K562 (cell line): ENCODE measurements around the gene GLI3. TPM values are rescaled to one million over a fixed set of nuclear protein-coding genes. Genes with fewer than 3 reads are reported as not detected.

Source experiments
- ATAC-seq: fragments of 200-7000 bp; cut with Tn5 transposase; 3 replicates; pipeline ENCODE4 v1.9.1; 2020; ENCODE audit warnings: moderate library complexity
- BruUV-seq: library from RNA; stranded (reverse); fragments of 400-500 nt; replicated peaks from 2 replicates; lab custom pipeline; 2021; lab: Mats Ljungman, UMichigan
- CTCF ChIA-PET: fragments of 300-600 bp; formaldehyde crosslinking; extraction: SDS; loops from one replicate; lab custom pipeline; 2021; ENCODE audit warnings: low intra/inter-chr PET ratio; lab: Yijun Ruan, JAX
- POLR2A ChIA-PET: fragments of 300-600, 350-650 bp; sonication (Branson Sonifier 250); formaldehyde crosslinking; extraction: SDS; loops from one replicate; lab custom pipeline; 2021; ENCODE audit warnings: antibody characterized with exemption, inconsistent platforms; lab: Yijun Ruan, JAX
- DNase-seq, 4 experiments: peaks; one replicate each; pipeline versions ENCODE4 v3.0.0 to v3.0.0-alpha.2; 2011 to 2018; ENCODE audit warnings: low spot score in 3 of 4, mixed read lengths in 3 of 4; ENCODE audit errors: extremely low read depth in 1 of 4
- FAIRE-seq: peaks from 2 replicates; lab custom pipeline; 2011; peaks lifted over from hg19 to GRCh38; lab: Jason Lieb, UNC
- H2AFZ ChIP-seq: 2 replicates; pipeline ENCODE4 v1.6.0; 2011; ENCODE audit warnings: low read depth, low read length, control low read depth, inconsistent platforms
- H3K27ac ChIP-seq: fragments of 200-600 bp; 3 replicates; pipeline ENCODE4 v1.8.0; 2011; ENCODE audit warnings: low read depth, mild to moderate bottlenecking, control low read depth, inconsistent platforms, low read length, moderate library complexity, mixed read lengths; ENCODE audit errors: extremely low read depth
- H3K27me3 ChIP-seq, 2 experiments: fragments of 300-600 bp in 1 of 2; 2 replicates in 1 of 2; 3 replicates in 1 of 2; pipeline versions ENCODE4 v1.6.0 to v1.8.0; 2011; ENCODE audit warnings: inconsistent platforms in 2 of 2, low read length in 2 of 2, mild to moderate bottlenecking in 1 of 2, mixed read lengths in 1 of 2, moderate library complexity in 1 of 2; ENCODE audit not compliant: control insufficient read depth in 2 of 2, insufficient read depth in 2 of 2
- H3K36me3 ChIP-seq: fragments of 300-600 bp; 3 replicates; pipeline ENCODE4 v1.8.0; 2011; ENCODE audit warnings: mild to moderate bottlenecking, low read length, inconsistent platforms; ENCODE audit not compliant: control insufficient read depth, insufficient read depth
- H3K4me1 ChIP-seq, 2 experiments: fragments of 200-600 bp in 1 of 2; replicated peaks in 1 of 2; 2 replicates in 1 of 2; 3 replicates in 1 of 2; pipeline versions ENCODE4 v1.5.1 to v1.8.0; 2011; ENCODE audit warnings: inconsistent platforms in 2 of 2, low read length in 2 of 2, mild to moderate bottlenecking in 1 of 2, mixed read lengths in 1 of 2, moderate library complexity in 1 of 2; ENCODE audit not compliant: control insufficient read depth in 2 of 2, insufficient read depth in 2 of 2
- H3K4me2 ChIP-seq: 2 replicates; pipeline ENCODE4 v1.6.1; 2011; ENCODE audit warnings: low read length, control low read depth, inconsistent platforms, mixed read lengths; ENCODE audit not compliant: insufficient read depth
- H3K4me3 ChIP-seq: fragments of 200-600 bp; sonication (generic), shearing (Covaris generic); 2 replicates; pipeline ENCODE4 v1.5.1; 2016; ENCODE audit warnings: control low read depth, inconsistent platforms
- H3K79me2 ChIP-seq: fragments of 200-600 bp; 3 replicates; pipeline ENCODE4 v1.8.0; 2011; ENCODE audit warnings: low read length, inconsistent platforms; ENCODE audit not compliant: control insufficient read depth, insufficient read depth
- H3K9ac ChIP-seq, 2 experiments: 2 replicates each; pipeline versions ENCODE4 v1.6.0 to v1.6.1; 2011; ENCODE audit warnings: low read depth in 2 of 2, low read length in 2 of 2, control low read depth in 1 of 2, inconsistent platforms in 1 of 2, mild to moderate bottlenecking in 1 of 2, mixed read lengths in 1 of 2; ENCODE audit not compliant: insufficient read depth in 1 of 2
- H3K9me1 ChIP-seq: one replicate; pipeline ENCODE4 v1.6.0; 2011; ENCODE audit warnings: inconsistent platforms, mild to moderate bottlenecking, low read length, moderate library complexity; ENCODE audit not compliant: control insufficient read depth, insufficient read depth
- H3K9me3 ChIP-seq: replicated peaks from 2 replicates; pipeline ENCODE4 v1.5.1; 2011; ENCODE audit warnings: low read depth, low read length, inconsistent platforms; ENCODE audit not compliant: control insufficient read depth, insufficient read depth
- H4K20me1 ChIP-seq: replicated peaks from 2 replicates; pipeline ENCODE4 v1.6.1; 2011; ENCODE audit warnings: low read length, inconsistent platforms, mixed read lengths; ENCODE audit not compliant: control insufficient read depth, insufficient read depth
- ASH1L ChIP-seq: fragments of 450-650 bp; IDR thresholded peaks from 2 replicates; pipeline ENCODE4 v1.6.1; 2018; ENCODE audit warnings: borderline replicate concordance, mild to moderate bottlenecking, low read depth; ENCODE audit not compliant: partially characterized antibody
- FOSL1 ChIP-seq: fragments of 200-800 bp; sonication (Bioruptor generic); conservative IDR thresholded peaks from 2 replicates; pipeline ENCODE4 v1.6.1; 2016; ENCODE audit warnings: missing genetic modification characterization, missing compliant biosample characterization
- HMG20B ChIP-seq: fragments of 250-450 bp; sonication (Bioruptor Pico); IDR thresholded peaks from 2 replicates; pipeline ENCODE4 v1.5.0; 2021; ENCODE audit warnings: mild to moderate bottlenecking
- SP2 ChIP-seq: IDR thresholded peaks from 2 replicates; pipeline ENCODE4 v1.6.1; 2011; ENCODE audit warnings: mild to moderate bottlenecking, low read depth, low read length, moderate library complexity; ENCODE audit not compliant: poor library complexity, severe bottlenecking; ENCODE audit errors: extremely low read depth
- SRSF1 ChIP-seq: fragments of 200-400 bp; formaldehyde crosslinking; IDR thresholded peaks from 2 replicates; pipeline ENCODE4 v1.6.1; 2017; ENCODE audit warnings: mild to moderate bottlenecking, low read depth, low read length, moderate library complexity
- ZMIZ1 ChIP-seq, 2 experiments: fragments of 150-350 bp in 1 of 2; IDR thresholded peaks; 2 replicates each; pipeline ENCODE4 v1.6.1; 2012 to 2016; ENCODE audit warnings: low read depth in 2 of 2, low read length in 2 of 2, mild to moderate bottlenecking in 1 of 2, moderate library complexity in 1 of 2
- ZNF436 ChIP-seq: fragments of 250-450, 450-650 bp; sonication (Bioruptor Pico); formaldehyde crosslinking; IDR thresholded peaks from 2 replicates; pipeline ENCODE4 v1.7.0; 2020; ENCODE audit warnings: mild to moderate bottlenecking
- in situ Hi-C: fragments of 300-500 bp; cut with MboI; formaldehyde crosslinking; loops from 4 replicates; pipeline ENCODE4 v1.15.0; 2018; ENCODE audit warnings: inconsistent platforms, mixed read lengths
- intact Hi-C: fragments of 100-400 bp; cut with micrococcal nuclease; formaldehyde crosslinking; loops from 2 replicates; pipeline ENCODE4 v1.14.2; 2022
- polyA plus RNA-seq, 8 experiments: library from polyadenylated mRNA; depleted of rRNA in 4 of 8; stranded (reverse) in 5 of 8; unstranded in 3 of 8; fragments of >200 nt; fragmentation: Nextera tagmentation in 2 of 8; fragmentation: Illumina TruSeq in 1 of 8; extraction: Ambion mirVana in 2 of 8; extraction: Trizol in 1 of 8; gene quantifications; 2 replicates each; pipeline versions ENCODE4 v1.2.1 to v1.2.3, GENCODE V29; 2011 to 2014; ENCODE audit warnings: inconsistent platforms in 1 of 8, missing spikeins in 1 of 8
- total RNA-seq, 7 experiments: library from RNA; depleted of rRNA in 6 of 7; stranded (reverse); fragments of >200 nt in 6 of 7; fragmentation: Illumina TruSeq in 2 of 7; extraction: Trizol in 2 of 7; gene quantifications; 2 replicates each; pipeline versions ENCODE4 v1.2.1 to v1.2.3, GENCODE V29; 2011 to 2021; ENCODE audit warnings: low replicate concordance in 1 of 7

The GLI3 gene
- total and polyA plus RNA-seq, 9 of the 15 experiments (the other 6 are each of a cell fraction or from before 2014, with no cell fraction given), result 0.01 to 0.18 (median 0.07) TPM; not detected in 6

DNA sequence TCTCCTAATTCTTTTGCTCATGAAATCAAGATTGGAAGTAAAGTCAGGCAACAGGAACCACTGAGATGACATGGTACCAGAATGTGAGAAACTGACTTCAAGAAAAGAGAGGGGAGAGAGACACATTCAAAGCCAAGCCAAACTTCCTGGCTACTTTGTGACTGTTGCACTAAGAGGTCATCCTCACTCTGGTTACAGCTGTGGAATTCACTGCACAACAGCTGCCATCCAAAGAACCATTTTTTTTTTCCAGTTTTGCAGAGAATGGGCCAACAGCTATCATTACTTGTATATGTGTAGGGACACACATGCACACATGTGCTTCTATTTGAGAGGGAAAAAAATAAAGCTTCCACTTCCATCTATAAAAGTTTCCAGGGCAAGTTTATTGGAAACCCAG lies 203.5 kb downstream of the GLI3 start:
- H3K9ac ChIP-seq, result no peak overlapping the region
- peaks cover 3 to 8% of the 10 kb centered on the region in 2 experiments; a peak in 2 of 5 replicates for H3K27me3 ChIP-seq
- TF ChIP-seq FOSL1 (tag), result no peak
- no peak for TF ChIP-seq ZNF436
- TF ChIP-seq ZMIZ1 (IDR thresholded peaks at IDR 0.05; ENCODE audit: low read depth in 2 of 2, low read length in 2 of 2), result no peak
- no peak for TF ChIP-seq HMG20B
- no peak for TF ChIP-seq ASH1L
- TF ChIP-seq SP2, result no peak
- no peak for TF ChIP-seq SRSF1
- FAIRE-seq (peak; percentile 49), ATAC-seq (no peak), DNase-seq (no peak)
- H3K36me3 ChIP-seq, result no peaks in the 10 kb centered on the region
- CTCF ChIA-PET, result no interaction called here
- intact Hi-C loops, result no loop called here
- no peaks in the 10 kb centered on the region for H3K79me2 ChIP-seq
- BruUV-seq, result no TSS peak
- H4K20me1 ChIP-seq, result no peaks in the 10 kb centered on the region
- H3K9me1 ChIP-seq, result no peaks in the 10 kb centered on the region
- in situ Hi-C loops, result no loop called here
- H3K27ac ChIP-seq, result no peak overlapping the region
- H3K4me2 ChIP-seq, result no peak overlapping the region
- no peaks in the 10 kb centered on the region for H3K9me3 ChIP-seq
- no peak overlapping the region for H2AFZ ChIP-seq
- no peaks in the 10 kb centered on the region for H3K4me1 ChIP-seq
- H3K4me3 ChIP-seq, result no peak overlapping the region
- POLR2A ChIA-PET, result no interaction called here
